CD14-positive monocyte (primary cell): ENCODE data around the gene SLFN12. TPM values are rescaled to one million over a fixed set of nuclear protein-coding genes. Genes with fewer than 3 reads are reported as not detected.

Experiments used
- DNase-seq, 3 donors: peaks; one replicate each; pipeline ENCODE4 v3.0.0-alpha.2; 2011 to 2022
- H2AFZ ChIP-seq: 2 replicates; pipeline ENCODE4 v1.6.0; 2012; ENCODE audit warnings: mild to moderate bottlenecking, low read depth, low read length, inconsistent platforms; ENCODE audit not compliant: insufficient read depth, poor library complexity, severe bottlenecking
- H3K27ac ChIP-seq, 2 donors: 1 replicate in 1 of 2; 2 replicates in 1 of 2; pipeline ENCODE4 v1.5.1; 2012 to 2013; ENCODE audit warnings: low read length in 2 of 2, control low read depth in 1 of 2, inconsistent platforms in 1 of 2, low read depth in 1 of 2, mild to moderate bottlenecking in 1 of 2
- H3K27me3 ChIP-seq, 2 donors: one replicate each; pipeline versions ENCODE4 v1.6.0 to v1.6.1; 2011 to 2013; ENCODE audit warnings: low read length in 2 of 2; ENCODE audit not compliant: control insufficient read depth in 2 of 2, insufficient read depth in 2 of 2
- H3K36me3 ChIP-seq, 2 donors: replicated peaks in 1 of 2; 1 replicate in 1 of 2; 2 replicates in 1 of 2; pipeline versions ENCODE4 v1.5.1 to v1.6.1; 2012 to 2013; ENCODE audit warnings: low read length in 2 of 2, control low read depth in 1 of 2, inconsistent platforms in 1 of 2, mild to moderate bottlenecking in 1 of 2; ENCODE audit not compliant: insufficient read depth in 2 of 2, control insufficient read depth in 1 of 2
- H3K4me1 ChIP-seq, 2 donors: 1 replicate in 1 of 2; 2 replicates in 1 of 2; pipeline versions ENCODE4 v1.5.1 to v1.6.1; 2012 to 2013; ENCODE audit warnings: low read length in 2 of 2, control low read depth in 1 of 2, inconsistent platforms in 1 of 2, mild to moderate bottlenecking in 1 of 2, moderate library complexity in 1 of 2; ENCODE audit not compliant: insufficient read depth in 2 of 2, control insufficient read depth in 1 of 2
- H3K4me2 ChIP-seq: replicated peaks from 2 replicates; pipeline ENCODE3; 2012; ENCODE audit warnings: low read length, moderate library complexity, mild to moderate bottlenecking; ENCODE audit not compliant: poor library complexity, severe bottlenecking; ENCODE audit errors: extremely low read depth
- H3K4me3 ChIP-seq, 3 experiments: fragments of 200-600 bp in 1 of 3; sonication (generic) in 1 of 3; replicated peaks in 1 of 3; 1 replicate in 2 of 3; 2 replicates in 1 of 3; pipeline ENCODE4 v1.5.1; 2011 to 2013; ENCODE audit warnings: low read length in 3 of 3, mild to moderate bottlenecking in 3 of 3, control low read depth in 2 of 3, low read depth in 2 of 3, inconsistent platforms in 1 of 3, moderate library complexity in 1 of 3
- H3K79me2 ChIP-seq: 2 replicates; pipeline ENCODE4 v1.6.0; 2012; ENCODE audit warnings: mild to moderate bottlenecking, control low read depth, inconsistent platforms, low read length, moderate library complexity; ENCODE audit not compliant: insufficient read depth
- H3K9ac ChIP-seq: 2 replicates; pipeline ENCODE4 v1.6.0; 2017; ENCODE audit warnings: low read length, mild to moderate bottlenecking; ENCODE audit not compliant: insufficient read depth, poor library complexity, severe bottlenecking
- H3K9me3 ChIP-seq, 2 donors: replicated peaks in 1 of 2; 1 replicate in 1 of 2; 2 replicates in 1 of 2; pipeline versions ENCODE4 v1.5.1 to v1.6.1; 2012 to 2013; ENCODE audit warnings: low read length in 2 of 2, control low read depth in 1 of 2; ENCODE audit not compliant: control insufficient read depth in 1 of 2, insufficient read depth in 1 of 2
- H4K20me1 ChIP-seq: 2 replicates; pipeline ENCODE4 v1.6.0; 2012; ENCODE audit warnings: mild to moderate bottlenecking, low read length, control low read depth, moderate library complexity; ENCODE audit not compliant: insufficient read depth
- H3K27ac Mint-ChIP-seq, 7 donors: one replicate each; pipeline ENCODE4 v1.8.0; 2020; ENCODE audit warnings: mild to moderate bottlenecking in 7 of 7, mixed read lengths in 7 of 7, moderate library complexity in 6 of 7, inconsistent platforms in 2 of 7
- H3K27me3 Mint-ChIP-seq, 3 donors: one replicate each; pipeline ENCODE4 v1.8.0; 2021 to 2022; ENCODE audit warnings: low read depth in 3 of 3, mild to moderate bottlenecking in 3 of 3, mixed read lengths in 3 of 3, moderate library complexity in 3 of 3, inconsistent platforms in 1 of 3
- H3K36me3 Mint-ChIP-seq, 2 donors: one replicate each; pipeline ENCODE4 v1.8.0; 2020; ENCODE audit warnings: mixed read lengths in 2 of 2, inconsistent platforms in 1 of 2, mild to moderate bottlenecking in 1 of 2
- H3K4me1 Mint-ChIP-seq: one replicate; pipeline ENCODE4 v1.8.0; 2020; ENCODE audit warnings: mild to moderate bottlenecking, mixed read lengths
- H3K4me3 Mint-ChIP-seq, 2 donors: one replicate each; pipeline ENCODE4 v1.8.0; 2020; ENCODE audit warnings: mild to moderate bottlenecking in 2 of 2, mixed read lengths in 2 of 2, moderate library complexity in 1 of 2
- H3K9me3 Mint-ChIP-seq, 7 donors: one replicate each; pipeline ENCODE4 v1.8.0; 2020 to 2022; ENCODE audit warnings: mixed read lengths in 7 of 7, mild to moderate bottlenecking in 6 of 7, moderate library complexity in 6 of 7, inconsistent platforms in 2 of 7
- WGBS: methylation state at CpG from one replicate; pipeline ENCODE4 v1.1.5; 2013; ENCODE audit warnings: missing lambda C conversion rate; ENCODE audit not compliant: insufficient coverage; 5-methylcytosine and 5-hydroxymethylcytosine counted together
- intact Hi-C, 2 donors: fragments of 100-400 bp; cut with micrococcal nuclease; formaldehyde crosslinking; loops; one replicate each; pipeline versions ENCODE4 v1.15.0 to v1.15.1; 2023
- polyA plus RNA-seq, 3 donors: library from polyadenylated mRNA; depleted of rRNA in 1 of 3; unstranded in 2 of 3; stranded (reverse) in 1 of 3; fragments of 300-500 nt in 2 of 3; fragments of >200 nt in 1 of 3; fragmentation: Illumina TruSeq in 2 of 3; gene quantifications; 1 replicate in 2 of 3; 2 replicates in 1 of 3; pipeline ENCODE4 v1.2.3, GENCODE V29; 2012 to 2021
- TF ChIP-seq, protein P1 (sequence below): fragments of 200-600 bp; IDR thresholded peaks from one replicate; pipeline ENCODE4 v1.8.0; 2022; ENCODE audit warnings: antibody characterized with exemption, mild to moderate bottlenecking

Gene SLFN12
- polyA plus RNA-seq, 3 donors = 8.4 to 19.6 (median 14.5) TPM

DNA sequence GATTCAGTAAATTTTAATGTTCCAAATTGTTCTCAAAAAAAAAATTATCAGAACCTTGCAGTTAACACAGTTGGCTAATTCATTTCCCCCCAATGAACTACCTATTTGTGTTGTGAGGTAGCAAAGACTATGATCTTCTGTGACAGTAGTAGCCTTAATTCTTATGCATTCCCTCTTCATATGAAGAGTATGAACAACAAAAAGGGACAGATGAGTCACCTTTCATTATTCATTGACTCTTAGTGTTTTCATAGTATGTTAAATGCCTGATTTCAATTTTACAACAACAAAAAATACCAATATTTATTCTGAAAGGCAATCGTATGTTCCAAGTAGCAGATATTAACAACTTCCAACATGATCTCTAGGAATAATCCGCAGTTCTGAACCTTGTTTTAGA lies 55.2 kb downstream of the SLFN12 start:
- intact Hi-C loops = loop anchor here (2.0 to 10.0 kb wide), 4 partner anchors 56 to 158 kb away; partner anchors contain the start of genes SLFN12 (in 2 of the 2), SLFN12L (in 1 of the 2) and SLFN13 (in 1 of the 2)
- Histone ChIP-seq H3K9me3 (no peaks in the 10 kb centered on the region), H3K27ac (peak overlapping the region in 1 of 2 donors; percentile 52), H3K4me3 (no peak overlapping the region), H3K4me1 (peaks cover 60 to 77% of the 10 kb centered on the region in 2 donors), H3K79me2 (peaks cover 19% of the 10 kb centered on the region), H2AFZ (no peak overlapping the region), H3K27me3 (no peaks in the 10 kb centered on the region), H3K4me2 (peak overlapping the region; percentile 40), H3K9ac (no peak overlapping the region), H3K36me3 (no peaks in the 10 kb centered on the region), H4K20me1 (peaks cover 2% of the 10 kb centered on the region)
- 100% methylated on average over 1 of the region's 2 CpGs for WGBS
- no peaks in the 10 kb centered on the region for H3K36me3 Mint-ChIP-seq
- peaks cover 0 to 2% (median 0%) of the 10 kb centered on the region in 3 donors for H3K27me3 Mint-ChIP-seq
- TF ChIP-seq, protein P1, sequence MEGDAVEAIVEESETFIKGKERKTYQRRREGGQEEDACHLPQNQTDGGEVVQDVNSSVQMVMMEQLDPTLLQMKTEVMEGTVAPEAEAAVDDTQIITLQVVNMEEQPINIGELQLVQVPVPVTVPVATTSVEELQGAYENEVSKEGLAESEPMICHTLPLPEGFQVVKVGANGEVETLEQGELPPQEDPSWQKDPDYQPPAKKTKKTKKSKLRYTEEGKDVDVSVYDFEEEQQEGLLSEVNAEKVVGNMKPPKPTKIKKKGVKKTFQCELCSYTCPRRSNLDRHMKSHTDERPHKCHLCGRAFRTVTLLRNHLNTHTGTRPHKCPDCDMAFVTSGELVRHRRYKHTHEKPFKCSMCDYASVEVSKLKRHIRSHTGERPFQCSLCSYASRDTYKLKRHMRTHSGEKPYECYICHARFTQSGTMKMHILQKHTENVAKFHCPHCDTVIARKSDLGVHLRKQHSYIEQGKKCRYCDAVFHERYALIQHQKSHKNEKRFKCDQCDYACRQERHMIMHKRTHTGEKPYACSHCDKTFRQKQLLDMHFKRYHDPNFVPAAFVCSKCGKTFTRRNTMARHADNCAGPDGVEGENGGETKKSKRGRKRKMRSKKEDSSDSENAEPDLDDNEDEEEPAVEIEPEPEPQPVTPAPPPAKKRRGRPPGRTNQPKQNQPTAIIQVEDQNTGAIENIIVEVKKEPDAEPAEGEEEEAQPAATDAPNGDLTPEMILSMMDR = no peak
- H3K4me1 Mint-ChIP-seq = peaks cover 58% of the 10 kb centered on the region
- H3K9me3 Mint-ChIP-seq = no peaks in the 10 kb centered on the region
- H3K27ac Mint-ChIP-seq = peak overlapping the region; percentile 26 to 79 (median 58)
- H3K4me3 Mint-ChIP-seq = no peak overlapping the region
- peak in 2 of 3 donors; percentile 45 to 52 for DNase-seq

DNA sequence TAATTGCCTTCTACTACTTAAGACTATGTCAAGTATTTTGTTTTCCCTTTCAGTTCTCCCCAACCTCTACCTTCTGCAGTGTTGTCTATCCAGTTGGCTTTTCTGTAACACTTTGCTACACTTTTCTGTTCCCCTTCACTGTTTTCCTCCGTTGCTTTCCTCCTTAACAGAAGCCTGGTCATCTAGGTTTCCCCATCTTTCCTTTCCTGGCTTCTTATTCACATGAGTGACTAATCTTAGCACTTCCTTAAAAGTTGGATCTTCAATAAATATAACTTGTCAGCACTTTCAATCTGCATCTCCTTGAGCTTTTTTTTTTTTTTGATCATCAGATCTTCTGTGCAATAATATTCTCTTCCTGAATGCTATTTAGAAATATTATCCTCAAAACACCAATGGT lies 56.1 kb downstream of the SLFN12 start:
- peaks cover 60 to 77% of the 10 kb centered on the region in 2 donors for H3K4me1 ChIP-seq
- peak overlapping the region; percentile 61 for H3K4me2 ChIP-seq
- H3K79me2 ChIP-seq = peaks cover 27% of the 10 kb centered on the region
- TF ChIP-seq, protein P1 = no peak
- H3K27me3 ChIP-seq = no peaks in the 10 kb centered on the region
- no peak overlapping the region for H3K9ac ChIP-seq
- no peaks in the 10 kb centered on the region for H3K9me3 ChIP-seq
- peak overlapping the region in 1 of 3 experiments; percentile 56 for H3K4me3 ChIP-seq
- Mint-ChIP-seq H3K4me3 (peak overlapping the region in 1 of 2 donors; percentile 60), H3K36me3 (no peaks in the 10 kb centered on the region), H3K27me3 (peaks cover 0 to 2% (median 0%) of the 10 kb centered on the region in 3 donors), H3K9me3 (no peaks in the 10 kb centered on the region), H3K4me1 (peaks cover 58% of the 10 kb centered on the region), H3K27ac (peak overlapping the region; percentile 92 to 96 (median 95))
- H3K36me3 ChIP-seq = no peaks in the 10 kb centered on the region
- 0% methylated on average over 1 of the region's 1 CpG for WGBS
- no peak overlapping the region for H2AFZ ChIP-seq
- DNase-seq = peak; percentile 76 to 95 (median 90)
- intact Hi-C loops = loop anchor here (2.0 to 10.0 kb wide), 4 partner anchors 57 to 159 kb away; partner anchors contain the start of genes SLFN12 (in 2 of the 2), SLFN12L (in 1 of the 2) and SLFN13 (in 1 of the 2)
- peak overlapping the region in 1 of 2 donors; percentile 91 for H3K27ac ChIP-seq
- H4K20me1 ChIP-seq = peaks cover 4% of the 10 kb centered on the region
